GM21825 (cell line): ENCODE data around the gene PKD2.
"Not testable (repeated sequence)": the region's sequence is repeated elsewhere in the genome, so short reads cannot be mapped to it uniquely, and the experiment has no call there.

Experiments
- ATAC-seq: cut with Tn5 transposase; IDR thresholded peaks from one replicate; pipeline ENCODE4 v1.9.1; 2021; ENCODE audit warnings: mild to moderate bottlenecking, moderate library complexity; ENCODE audit not compliant: unreplicated experiment

PKD2 gene

GRCh38 chr4:88025868-88026661 lies 18.6 kb downstream of the PKD2 start:
- not testable (repeated sequence) for ATAC-seq

GRCh38 chr4:88027611-88028608 lies 20.5 kb downstream of the PKD2 start:
- ATAC-seq: no peak

- ATAC-seq: no peak
Observed at GRCh38 chr4:88028946-88029345, 21.5 kb downstream of the PKD2 start.

- no peak for ATAC-seq
Observed at GRCh38 chr4:88029556-88029955, 22.1 kb downstream of the PKD2 start.

- ATAC-seq: no peak
Observed at GRCh38 chr4:88030565-88031310, 23.3 kb downstream of the PKD2 start.

GRCh38 chr4:88033309-88033708 lies 25.9 kb downstream of the PKD2 start:
- no peak for ATAC-seq

- ATAC-seq: no peak
Observed at GRCh38 chr4:88035292-88035691, 27.9 kb downstream of the PKD2 start.

- no peak for ATAC-seq
Observed at GRCh38 chr4:88037447-88037846, 30.0 kb downstream of the PKD2 start.

GRCh38 chr4:88037936-88038335 lies 30.5 kb downstream of the PKD2 start:
- no peak for ATAC-seq

GRCh38 chr4:88040707-88041106 lies 33.3 kb downstream of the PKD2 start:
- no peak for ATAC-seq

GRCh38 chr4:88041626-88042025 lies 34.2 kb downstream of the PKD2 start:
- ATAC-seq: no peak

GRCh38 chr4:88043001-88043400 lies 35.6 kb downstream of the PKD2 start:
- ATAC-seq: no peak

- ATAC-seq: no peak
Observed at GRCh38 chr4:88043586-88044340, 36.3 kb downstream of the PKD2 start.

GRCh38 chr4:88045021-88045420 lies 37.6 kb downstream of the PKD2 start:
- no peak for ATAC-seq

GRCh38 chr4:88054229-88054628 lies 46.8 kb downstream of the PKD2 start:
- ATAC-seq: no peak

- no peak for ATAC-seq
Observed at GRCh38 chr4:88054901-88055300, 47.5 kb downstream of the PKD2 start.

GRCh38 chr4:88058295-88058694 lies 50.9 kb downstream of the PKD2 start:
- no peak for ATAC-seq

GRCh38 chr4:88059766-88060165 lies 52.3 kb downstream of the PKD2 start:
- ATAC-seq: no peak

GRCh38 chr4:88060431-88060830 lies 53.0 kb downstream of the PKD2 start:
- no peak for ATAC-seq

GRCh38 chr4:88062311-88062710 lies 54.9 kb downstream of the PKD2 start:
- ATAC-seq: no peak
